H1 (cell line): ENCODE data around the gene ROBO4. TPM values are rescaled to one million over a fixed set of nuclear protein-coding genes. Genes with fewer than 3 reads are reported as not detected.

Experiments used
- CTCF ChIA-PET: fragments of 300-600 bp; sonication (Branson Sonifier 250); formaldehyde crosslinking; loops from one replicate; lab custom pipeline; 2021; ENCODE audit not compliant: partially characterized antibody; lab: Charles Lee
- POLR2A ChIA-PET: fragments of 300-600 bp; sonication (Branson Sonifier 250); formaldehyde crosslinking; loops from one replicate; lab custom pipeline; 2021; ENCODE audit warnings: inconsistent platforms; ENCODE audit not compliant: partially characterized antibody; lab: Charles Lee
- DNase-seq, 2 experiments: peaks; one replicate each; pipeline versions ENCODE4 v3.0.0 to v3.0.0-alpha.2; 2010 to 2022; ENCODE audit warnings: low spot score in 2 of 2, low read depth in 1 of 2, mixed read lengths in 1 of 2
- FAIRE-seq: peaks from 2 replicates; lab custom pipeline; 2011; peaks lifted over from hg19 to GRCh38; lab: Jason Lieb, UNC
- H2AFZ ChIP-seq: 2 replicates; pipeline ENCODE4 v1.8.1; 2012; ENCODE audit warnings: low read length, inconsistent platforms
- H2AK5ac ChIP-seq: 2 replicates; pipeline ENCODE4 v1.6.1; 2013; ENCODE audit warnings: low read depth, low read length
- H2BK120ac ChIP-seq: replicated peaks from 2 replicates; pipeline ENCODE3; 2013; ENCODE audit warnings: low read depth, low read length, inconsistent platforms
- H2BK12ac ChIP-seq: 2 replicates; pipeline ENCODE4 v1.6.1; 2013; ENCODE audit warnings: low read depth, low read length
- H2BK15ac ChIP-seq: 2 replicates; pipeline ENCODE4 v1.6.1; 2013; ENCODE audit warnings: low read length
- H2BK20ac ChIP-seq: 2 replicates; pipeline ENCODE4 v1.6.1; 2013; ENCODE audit warnings: low read length
- H2BK5ac ChIP-seq: 2 replicates; pipeline ENCODE4 v1.6.1; 2013; ENCODE audit warnings: low read depth, low read length
- H3K14ac ChIP-seq: 2 replicates; pipeline ENCODE4 v1.6.1; 2013; ENCODE audit warnings: inconsistent platforms; ENCODE audit not compliant: insufficient read length
- H3K18ac ChIP-seq: 2 replicates; pipeline ENCODE4 v1.6.1; 2013; ENCODE audit warnings: low read length; ENCODE audit errors: extremely low read depth
- H3K23ac ChIP-seq: 2 replicates; pipeline ENCODE4 v1.6.1; 2013; ENCODE audit warnings: inconsistent platforms; ENCODE audit not compliant: insufficient read length
- H3K23me2 ChIP-seq: 2 replicates; pipeline ENCODE4 v1.6.1; 2013; ENCODE audit warnings: low read depth, low read length
- H3K27ac ChIP-seq: 2 replicates; pipeline ENCODE4 v1.6.1; 2011; ENCODE audit warnings: low read depth, low read length, inconsistent platforms
- H3K27me3 ChIP-seq, 4 experiments: replicated peaks in 1 of 4; 1 replicate in 1 of 4; 2 replicates in 3 of 4; pipeline versions ENCODE4 v1.6.1 to v1.8.1; 2011 to 2013; ENCODE audit warnings: low read length in 3 of 4, mild to moderate bottlenecking in 3 of 4, inconsistent platforms in 2 of 4, mixed read lengths in 2 of 4, moderate library complexity in 1 of 4; ENCODE audit not compliant: control insufficient read depth in 3 of 4, insufficient read depth in 3 of 4; ENCODE audit errors: extremely low read depth in 1 of 4
- H3K36me3 ChIP-seq, 4 experiments: 2 replicates each; pipeline versions ENCODE4 v1.6.1 to v1.8.1; 2011 to 2013; ENCODE audit warnings: mild to moderate bottlenecking in 4 of 4, low read length in 3 of 4, moderate library complexity in 2 of 4, control low read depth in 1 of 4, inconsistent platforms in 1 of 4; ENCODE audit not compliant: insufficient read depth in 4 of 4, control insufficient read depth in 2 of 4
- H3K4ac ChIP-seq: replicated peaks from 2 replicates; pipeline ENCODE3; 2013; ENCODE audit warnings: low read length, low read depth, mixed read lengths, inconsistent platforms; ENCODE audit not compliant: insufficient read length
- H3K4me1 ChIP-seq, 4 experiments: replicated peaks in 1 of 4; 1 replicate in 1 of 4; 2 replicates in 3 of 4; pipeline versions ENCODE4 v1.6.1 to v1.8.1; 2011 to 2013; ENCODE audit warnings: low read length in 3 of 4, inconsistent platforms in 2 of 4, mixed read lengths in 1 of 4; ENCODE audit not compliant: insufficient read depth in 4 of 4, control insufficient read depth in 3 of 4
- H3K4me2 ChIP-seq, 2 experiments: 2 replicates each; pipeline versions ENCODE4 v1.6.1 to v1.8.1; 2011 to 2013; ENCODE audit warnings: low read depth in 2 of 2, low read length in 2 of 2, control low read depth in 1 of 2, inconsistent platforms in 1 of 2, mild to moderate bottlenecking in 1 of 2; ENCODE audit not compliant: insufficient read depth in 1 of 2
- H3K4me3 ChIP-seq, 4 experiments: fragments of 200-600, 300-600 bp in 1 of 4; sonication (generic), shearing (Covaris generic), sonication (Bioruptor Twin) in 1 of 4; 2 replicates each; pipeline versions ENCODE4 v1.5.1 to v1.8.1; 2011 to 2016; ENCODE audit warnings: low read length in 4 of 4, low read depth in 3 of 4, control low read depth in 2 of 4, inconsistent platforms in 2 of 4, mild to moderate bottlenecking in 2 of 4, mixed read lengths in 1 of 4, moderate library complexity in 1 of 4; ENCODE audit not compliant: insufficient read depth in 2 of 4; ENCODE audit errors: extremely low read depth in 1 of 4
- H3K56ac ChIP-seq: replicated peaks from 2 replicates; pipeline ENCODE3; 2013; ENCODE audit warnings: low read depth, mild to moderate bottlenecking, mixed read lengths, low read length, inconsistent platforms; ENCODE audit not compliant: insufficient read length
- H3K79me1 ChIP-seq: 2 replicates; pipeline ENCODE4 v1.6.1; 2013; ENCODE audit warnings: low read depth, low read length, control low read depth
- H3K79me2 ChIP-seq, 2 experiments: 2 replicates each; pipeline versions ENCODE4 v1.6.1 to v1.8.1; 2012 to 2013; ENCODE audit warnings: low read length in 2 of 2, mild to moderate bottlenecking in 2 of 2, inconsistent platforms in 1 of 2; ENCODE audit not compliant: insufficient read depth in 2 of 2, control insufficient read depth in 1 of 2
- H3K9ac ChIP-seq, 4 experiments: replicated peaks in 1 of 4; 1 replicate in 1 of 4; 2 replicates in 3 of 4; pipeline versions ENCODE4 v1.6.1 to v1.8.1; 2011 to 2013; ENCODE audit warnings: low read depth in 3 of 4, low read length in 3 of 4, control low read depth in 2 of 4, mild to moderate bottlenecking in 2 of 4, moderate library complexity in 2 of 4, inconsistent platforms in 1 of 4; ENCODE audit errors: extremely low read depth in 1 of 4
- H3K9me3 ChIP-seq, 2 experiments: 2 replicates each; pipeline versions ENCODE4 v1.6.1 to v1.8.1; 2012 to 2013; ENCODE audit warnings: mild to moderate bottlenecking in 2 of 2, moderate library complexity in 2 of 2, control low read depth in 1 of 2, inconsistent platforms in 1 of 2, low read depth in 1 of 2, low read length in 1 of 2, mixed read lengths in 1 of 2; ENCODE audit not compliant: insufficient read depth in 2 of 2
- H4K20me1 ChIP-seq, 2 experiments: replicated peaks in 1 of 2; 2 replicates each; pipeline versions ENCODE3 to v1.8.1; 2011 to 2013; ENCODE audit warnings: inconsistent platforms in 2 of 2, low read length in 2 of 2, mild to moderate bottlenecking in 1 of 2; ENCODE audit not compliant: insufficient read depth in 2 of 2, control insufficient read depth in 1 of 2
- H4K5ac ChIP-seq: 2 replicates; pipeline ENCODE4 v1.6.1; 2013; ENCODE audit warnings: low read length, low read depth, mixed read lengths, inconsistent platforms; ENCODE audit not compliant: insufficient read length
- H4K8ac ChIP-seq: 2 replicates; pipeline ENCODE4 v1.8.0; 2013; ENCODE audit warnings: mild to moderate bottlenecking, moderate library complexity, low read length, inconsistent platforms; ENCODE audit not compliant: insufficient read depth; ENCODE audit errors: extremely low read depth
- H4K91ac ChIP-seq: replicated peaks from 2 replicates; pipeline ENCODE3; 2013; ENCODE audit warnings: low read length, mixed read lengths, inconsistent platforms; ENCODE audit not compliant: insufficient read length
- CTBP2 ChIP-seq: IDR thresholded peaks from 2 replicates; pipeline ENCODE4 v1.7.0; 2011; ENCODE audit warnings: borderline replicate concordance, mild to moderate bottlenecking, moderate library complexity, mixed read lengths, low read length; ENCODE audit not compliant: insufficient read depth, insufficient read length
- CTCF ChIP-seq, 3 experiments: IDR thresholded peaks; 1 replicate in 2 of 3; 2 replicates in 1 of 3; pipeline versions ENCODE4 v1.5.1 to v1.6.1; 2011; ENCODE audit warnings: low read length in 3 of 3, mild to moderate bottlenecking in 3 of 3, inconsistent platforms in 2 of 3, low read depth in 1 of 3, moderate library complexity in 1 of 3; ENCODE audit not compliant: insufficient read depth in 1 of 3; ENCODE audit errors: control extremely low read depth in 1 of 3
- GTF2F1 ChIP-seq: IDR thresholded peaks from 2 replicates; pipeline ENCODE4 v1.6.1; 2012; ENCODE audit warnings: low read depth, low read length, improper control_type of control experiment, borderline replicate concordance
- HDAC2 ChIP-seq, 2 experiments: fragments of 300-600 bp in 1 of 2; sonication (generic) in 1 of 2; IDR thresholded peaks; 2 replicates each; pipeline ENCODE4 v1.6.1; 2011 to 2012; ENCODE audit warnings: low read depth in 2 of 2, low read length in 2 of 2, mild to moderate bottlenecking in 2 of 2, moderate library complexity in 2 of 2, borderline replicate concordance in 1 of 2, inconsistent platforms in 1 of 2
- MAFK ChIP-seq: IDR thresholded peaks from 2 replicates; pipeline ENCODE4 v1.6.1; 2012; ENCODE audit warnings: low read depth, mild to moderate bottlenecking, improper control_type of control experiment, low read length
- POU5F1 ChIP-seq: IDR thresholded peaks from 2 replicates; pipeline ENCODE4 v1.6.1; 2011; ENCODE audit warnings: low read depth, mild to moderate bottlenecking, low read length, moderate library complexity
- RAD21 ChIP-seq, 2 experiments: IDR thresholded peaks in 1 of 2; conservative IDR thresholded peaks in 1 of 2; 2 replicates each; pipeline ENCODE4 v1.6.1; 2011; ENCODE audit warnings: low read depth in 2 of 2, low read length in 2 of 2, improper control_type of control experiment in 1 of 2, inconsistent platforms in 1 of 2, mild to moderate bottlenecking in 1 of 2, moderate library complexity in 1 of 2
- RBBP5 ChIP-seq: IDR thresholded peaks from 2 replicates; pipeline ENCODE4 v1.7.1; 2012; ENCODE audit warnings: low read depth, mild to moderate bottlenecking, inconsistent platforms, low read length, moderate library complexity, borderline replicate concordance
- TBP ChIP-seq: IDR thresholded peaks from 2 replicates; pipeline ENCODE4 v1.6.1; 2011; ENCODE audit warnings: low read depth, low read length, improper control_type of control experiment
- TCF12 ChIP-seq: IDR thresholded peaks from 2 replicates; pipeline ENCODE4 v1.6.1; 2011; ENCODE audit warnings: low read depth, mild to moderate bottlenecking, low read length
- WGBS, 2 experiments: shearing (Covaris generic) in 1 of 2; methylation state at CpG; one replicate each; pipeline versions ENCODE4 v1.1.6 to v1.1.7; 2013 to 2015; ENCODE audit warnings: low lambda C conversion rate in 2 of 2, mixed read lengths in 2 of 2, inconsistent platforms in 1 of 2, low coverage in 1 of 2, missing lambda C conversion rate in 1 of 2; ENCODE audit not compliant: insufficient replicate concordance in 2 of 2, insufficient coverage in 1 of 2, insufficient read length in 1 of 2; ENCODE audit errors: extremely low coverage in 1 of 2, missing lambda C conversion rate in 1 of 2; 5-methylcytosine and 5-hydroxymethylcytosine counted together
- polyA plus RNA-seq, 7 experiments: library from polyadenylated mRNA; depleted of rRNA in 3 of 7; stranded (reverse) in 5 of 7; unstranded in 2 of 7; fragments of >200 nt in 5 of 7; fragments of 200-250 nt in 2 of 7; gene quantifications; 1 replicate in 5 of 7; 2 replicates in 1 of 7; 4 replicates in 1 of 7; pipeline versions ENCODE4 v1.2.1 to v1.2.3, GENCODE V29; 2011 to 2013; ENCODE audit warnings: missing spikeins in 2 of 7, mixed read lengths in 2 of 7
- total RNA-seq: library from RNA; stranded (reverse); fragmentation: NEBNext Ultra II Directional; extraction: Animal tissue kit (Norgen Biotek cat#: 25700); gene quantifications from 2 replicates; pipeline ENCODE4 v1.2.1, GENCODE V29; 2021

ROBO4 gene
- total and polyA plus RNA-seq, 2 of the 8 experiments (the other 6 are each of a cell fraction or from before 2014, with no cell fraction given): 0.03 TPM; not detected in 1

- no peak overlapping the region for H3K4ac ChIP-seq
- no peak overlapping the region for H2BK20ac ChIP-seq
- H2BK120ac ChIP-seq: no peak overlapping the region
- ChIA-PET POLR2A (no interaction called here), CTCF (interaction anchor here (0.9 to 5.6 kb wide), 11 partner anchors 9 to 226 kb away, joined by 3 to 52 read pairs (median 4); no protein-coding TSS in a partner anchor)
- H3K27ac ChIP-seq: no peak overlapping the region
- no peak overlapping the region for H2BK5ac ChIP-seq
- no peak overlapping the region for H3K56ac ChIP-seq
- H3K36me3 ChIP-seq: peaks cover 0 to 4% (median 0%) of the 10 kb centered on the region in 4 experiments; a peak in 1 of 8 replicates
- 33% methylated on average over 16 of the region's 16 CpGs; no CpG with 5 or more reads in 1 of the 2 experiments for WGBS, 2 experiments
- no peak overlapping the region for H4K8ac ChIP-seq
- no peak overlapping the region for H3K18ac ChIP-seq
- no peak overlapping the region for H4K91ac ChIP-seq
- no peaks in the 10 kb centered on the region for H3K79me1 ChIP-seq
- H2AFZ ChIP-seq: no peak overlapping the region
- DNase-seq (no peak), FAIRE-seq (no peak)
- no peak overlapping the region for H4K5ac ChIP-seq
- H3K23ac ChIP-seq: no peak overlapping the region
- H3K23me2 ChIP-seq: no peaks in the 10 kb centered on the region; the same call in 1 of the 2 replicates
- H3K9me3 ChIP-seq: no peaks in the 10 kb centered on the region
- H3K79me2 ChIP-seq: no peaks in the 10 kb centered on the region
- peaks cover 0 to 23% (median 14%) of the 10 kb centered on the region in 4 experiments; a peak in 6 of 7 replicates for H3K4me1 ChIP-seq
- peak overlapping the region in 1 of 4 experiments; percentile 46; a peak in 1 of 8 replicates for H3K4me3 ChIP-seq
- H2BK15ac ChIP-seq: no peak overlapping the region
- H4K20me1 ChIP-seq: peaks cover 10 to 25% of the 10 kb centered on the region in 2 experiments
- no peak overlapping the region for H2BK12ac ChIP-seq
- H3K27me3 ChIP-seq: peaks cover 72 to 100% (median 94%) of the 10 kb centered on the region in 4 experiments
- H3K4me2 ChIP-seq: peak overlapping the region; percentile 42 to 57; a peak in 3 of 4 replicates
- no peak overlapping the region for H2AK5ac ChIP-seq
- H3K14ac ChIP-seq: no peak overlapping the region
- no peak overlapping the region for H3K9ac ChIP-seq
- no peak for TF ChIP-seq TBP
- TF ChIP-seq GTF2F1: no peak
- TF ChIP-seq MAFK: no peak
- no peak for TF ChIP-seq CTBP2
- TF ChIP-seq HDAC2 (IDR thresholded peaks at IDR 0.05; ENCODE audit: borderline replicate concordance in 1 of 2, low read depth in 2 of 2, low read length in 2 of 2): no peak
- TF ChIP-seq RBBP5: no peak
- TF ChIP-seq TCF12: no peak
- no peak for TF ChIP-seq POU5F1
- no peak for TF ChIP-seq RAD21 (IDR thresholded peaks at IDR 0.05 in 1 of 2, conservative IDR thresholded peaks at IDR 0.05 in 1 of 2; ENCODE audit: low read depth in 2 of 2, low read length in 2 of 2)
- TF ChIP-seq CTCF (IDR thresholded peaks at IDR 0.05; ENCODE audit: control extremely low read depth in 1 of 3, insufficient read depth in 1 of 3, low read depth in 1 of 3, low read length in 3 of 3): no peak
Observed at GRCh38 chr11:124869331-124869730, 28.3 kb downstream of the ROBO4 start.
